GM12891 (cell line): ENCODE measurements around the gene TUBGCP2.

Experiments used
- POLR2AphosphoS5 ChIP-seq: IDR thresholded peaks from 2 replicates; pipeline ENCODE4 v1.6.1; 2011; ENCODE audit warnings: low read depth, low read length, control low read depth
- POU2F2 ChIP-seq: IDR thresholded peaks from 2 replicates; pipeline ENCODE4 v1.6.1; 2011; ENCODE audit warnings: low read depth, mild to moderate bottlenecking, control low read depth, low read length, moderate library complexity

DNA sequence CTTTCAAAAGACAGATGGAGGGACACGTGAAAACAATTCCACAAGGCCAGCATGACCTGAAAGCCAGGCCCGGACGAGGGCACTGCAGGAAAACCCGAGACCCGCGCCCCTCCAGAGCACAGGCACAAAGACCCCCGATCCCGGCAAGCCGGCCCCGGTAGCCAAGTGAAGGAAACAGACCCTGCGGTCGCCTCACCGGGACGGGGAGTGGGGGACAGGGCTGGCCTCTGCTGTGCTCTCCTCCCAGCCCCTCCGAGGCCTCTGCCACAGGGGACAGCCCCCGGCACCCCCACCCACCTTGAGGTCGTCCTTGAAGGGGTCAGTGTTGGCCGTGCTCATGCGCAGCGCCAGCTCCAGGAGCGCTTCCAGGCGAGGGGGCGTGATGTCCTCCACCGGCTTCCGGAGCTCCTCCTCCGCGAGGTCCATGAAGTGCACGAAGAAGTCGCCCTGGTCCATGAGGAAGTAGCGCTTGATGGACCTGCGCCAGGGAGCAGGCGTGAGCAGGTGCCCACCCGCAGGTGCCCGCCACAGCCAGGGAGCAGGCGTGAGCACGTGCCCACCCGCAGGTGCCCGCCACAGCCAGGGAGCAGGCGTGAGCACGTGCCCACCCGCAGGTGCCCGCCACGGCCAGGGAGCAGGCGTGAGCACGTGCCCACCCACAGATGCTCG, 20.7 kb downstream of the TUBGCP2 start:
- TF ChIP-seq POU2F2 (no peak), POLR2AphosphoS5 (no peak)
